BJ (cell line): Measurements from ENCODE around the gene KIAA0753. TPM values are rescaled to one million over a fixed set of nuclear protein-coding genes. Genes with fewer than 3 reads are reported as not detected.

Experiments
- CTCF ChIA-PET: fragments of 350-600 bp; formaldehyde crosslinking; extraction: SDS; loops from one replicate; lab custom pipeline; 2021; ENCODE audit warnings: antibody characterized with exemption, inconsistent platforms; lab: Yijun Ruan, JAX
- POLR2A ChIA-PET: fragments of 300-600 bp; sonication (Branson Sonifier 250); formaldehyde crosslinking; extraction: SDS; loops from one replicate; lab custom pipeline; 2021; ENCODE audit warnings: antibody characterized with exemption; lab: Charles Lee
- DNase-seq: peaks from one replicate; pipeline ENCODE4 v3.0.0-alpha.2; 2011; ENCODE audit warnings: low read depth
- H3K27me3 ChIP-seq: 2 replicates; pipeline ENCODE4 v1.6.0; 2011; ENCODE audit warnings: low read length; ENCODE audit not compliant: control insufficient read depth, insufficient read depth
- H3K36me3 ChIP-seq: 2 replicates; pipeline ENCODE4 v1.5.1; 2011; ENCODE audit warnings: low read length; ENCODE audit not compliant: control insufficient read depth, insufficient read depth
- H3K4me3 ChIP-seq: 2 replicates; pipeline ENCODE4 v1.5.1; 2011; ENCODE audit warnings: low read depth, mild to moderate bottlenecking, control low read depth, low read length
- CTCF ChIP-seq: IDR thresholded peaks from 2 replicates; pipeline ENCODE4 v1.5.1; 2011; ENCODE audit warnings: low read depth, mild to moderate bottlenecking, control low read depth, inconsistent platforms, low read length, moderate library complexity; ENCODE audit not compliant: insufficient read depth
- polyA plus RNA-seq: library from polyadenylated mRNA; depleted of rRNA; stranded (reverse); fragments of >200 nt; gene quantifications from 2 replicates; pipeline ENCODE4 v1.2.3, GENCODE V29; 2011

The KIAA0753 gene
- polyA plus RNA-seq, 1 experiment = 5.4 TPM

GRCh38 chr17:6543079-6544010, 97.2 kb downstream of the KIAA0753 start:
- POLR2A ChIA-PET = no interaction called here
- no peak for DNase-seq
- Histone ChIP-seq H3K27me3 (no peaks in the 10 kb centered on the region; the same call in none of the 2 replicates), H3K4me3 (no peak overlapping the region), H3K36me3 (no peaks in the 10 kb centered on the region)
- no peak for TF ChIP-seq CTCF
- CTCF ChIA-PET = interaction anchor here (0.6 to 1.7 kb wide), 2 partner anchors 10 to 1188 kb away, joined by 3 to 5 read pairs; no protein-coding TSS in a partner anchor

- TF ChIP-seq CTCF = no peak
- no peak for DNase-seq
- Histone ChIP-seq H3K4me3 (no peak overlapping the region), H3K36me3 (no peaks in the 10 kb centered on the region), H3K27me3 (no peaks in the 10 kb centered on the region; the same call in none of the 2 replicates)
- CTCF ChIA-PET = interaction anchor here (1.7 to 1.8 kb wide), 2 partner anchors 9 to 11 kb away, joined by 4 to 5 read pairs; no protein-coding TSS in a partner anchor
- POLR2A ChIA-PET = no interaction called here
These were observed 97.9 kb downstream of the KIAA0753 start for GRCh38 chr17:6542577-6542976.

GRCh38 chr17:6541886-6542285, 98.6 kb downstream of the KIAA0753 start:
- POLR2A ChIA-PET = no interaction called here
- CTCF ChIA-PET = interaction anchor here (1.7 to 1.8 kb wide), 2 partner anchors 9 to 11 kb away, joined by 4 to 5 read pairs; no protein-coding TSS in a partner anchor
- H3K36me3 ChIP-seq = no peaks in the 10 kb centered on the region
- no peaks in the 10 kb centered on the region; the same call in none of the 2 replicates for H3K27me3 ChIP-seq
- TF ChIP-seq CTCF = no peak
- H3K4me3 ChIP-seq = no peak overlapping the region
- DNase-seq = no peak

DNA sequence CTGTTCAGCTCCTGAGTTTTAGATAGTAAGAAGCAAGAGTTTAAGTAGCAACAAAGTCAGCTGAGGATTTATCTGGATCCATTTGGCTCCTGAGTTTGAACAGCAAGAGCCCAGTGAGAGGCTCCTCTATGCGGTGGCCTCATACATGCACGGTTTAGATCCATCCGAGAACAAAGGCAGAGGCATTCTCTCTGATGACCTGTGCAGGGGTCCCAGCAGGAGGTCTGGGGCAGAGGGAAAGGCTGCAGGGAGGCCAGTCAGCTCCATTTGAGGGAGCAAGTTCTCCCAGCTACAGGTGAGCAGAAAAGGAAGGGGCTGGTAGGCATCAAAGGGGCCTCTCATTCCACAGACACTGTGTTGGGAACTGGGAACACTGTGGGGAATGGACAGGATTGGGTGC, 100.6 kb downstream of the KIAA0753 start:
- CTCF ChIA-PET = no interaction called here
- DNase-seq = no peak

More for the DNA sequence above, 100.6 kb downstream of the KIAA0753 start:
- Histone ChIP-seq H3K4me3 (no peak overlapping the region), H3K36me3 (no peaks in the 10 kb centered on the region), H3K27me3 (no peaks in the 10 kb centered on the region; the same call in none of the 2 replicates)
- no peak for TF ChIP-seq CTCF
- POLR2A ChIA-PET = no interaction called here
